Measurements from ENCODE around the gene EOLA1.
"Not testable (repeated sequence)": the region's sequence is repeated elsewhere in the genome, so short reads cannot be mapped to it uniquely, and the experiment has no call there.

The EOLA1 gene

GRCh38 chrX:149572743-149573142 lies 31.9 kb downstream of the EOLA1 start:
- DNase-seq (ENCODE audit: low read depth): no peak
- H3K4me3 ChIP-seq (ENCODE audit: low read depth, low read length): no peak overlapping the region
- no peak for TF ChIP-seq CTCF (IDR thresholded peaks at IDR 0.05; ENCODE audit: low read depth, low read length, missing control alignments)
- in situ Hi-C loops (cut with HindIII; ENCODE audit: low sequenced_read_pairs): no loop called here

GRCh38 chrX:149573456-149573855 lies 32.6 kb downstream of the EOLA1 start:
- DNase-seq (ENCODE audit: low read depth); H3K4me3 ChIP-seq (ENCODE audit: low read depth, low read length); in situ Hi-C loops (cut with HindIII; ENCODE audit: low sequenced_read_pairs): not testable (repeated sequence)

GRCh38 chrX:149585631-149586030 lies 44.8 kb downstream of the EOLA1 start:
- H3K4me3 ChIP-seq (ENCODE audit: low read depth, low read length); in situ Hi-C loops (cut with HindIII; ENCODE audit: low sequenced_read_pairs); DNase-seq (ENCODE audit: low read depth): not testable (repeated sequence)

- H3K4me3 ChIP-seq (ENCODE audit: low read depth, low read length); DNase-seq (ENCODE audit: low read depth); in situ Hi-C loops (cut with HindIII; ENCODE audit: low sequenced_read_pairs): not testable (repeated sequence)
These were observed 46.5 kb downstream of the EOLA1 start, which contains the start of gene MAGEA9B for GRCh38 chrX:149587359-149587758. Gene MAGEA9B, minus strand, starts transcription at chrX:149587459. Its CDS starts 4,280 bp downstream, at chrX:149583179.

GRCh38 chrX:149590993-149591392 lies 50.2 kb downstream of the EOLA1 start:
- H3K4me3 ChIP-seq (ENCODE audit: low read depth, low read length); in situ Hi-C loops (cut with HindIII; ENCODE audit: low sequenced_read_pairs); DNase-seq (ENCODE audit: low read depth): not testable (repeated sequence)

- in situ Hi-C loops (cut with HindIII; ENCODE audit: low sequenced_read_pairs); DNase-seq (ENCODE audit: low read depth); H3K4me3 ChIP-seq (ENCODE audit: low read depth, low read length): not testable (repeated sequence)
These were observed 54.4 kb downstream of the EOLA1 start, which contains the start of gene HSFX2 for GRCh38 chrX:149595214-149595613. Gene HSFX2, minus strand, starts transcription at chrX:149595314. Its CDS starts 614 bp downstream, at chrX:149594700.

GRCh38 chrX:149595943-149596342 lies 55.1 kb downstream of the EOLA1 start:
- DNase-seq (ENCODE audit: low read depth); in situ Hi-C loops (cut with HindIII; ENCODE audit: low sequenced_read_pairs): not testable (repeated sequence)

More at GRCh38 chrX:149595943-149596342, 55.1 kb downstream of the EOLA1 start:
- not testable (repeated sequence) for H3K4me3 ChIP-seq (ENCODE audit: low read depth, low read length)
